HEK293 (cell line): ENCODE measurements around the gene FRZB.

Source experiments
- CTCF ChIA-PET: fragments of 350-600 bp; formaldehyde crosslinking; extraction: SDS; loops from one replicate; lab custom pipeline; 2021; ENCODE audit warnings: antibody characterized with exemption; lab: Yijun Ruan, JAX
- POLR2A ChIA-PET: fragments of 300-600 bp; formaldehyde crosslinking; extraction: SDS; loops from one replicate; lab custom pipeline; 2020; ENCODE audit warnings: antibody characterized with exemption, inconsistent platforms; lab: Yijun Ruan, JAX
- H3K27ac ChIP-seq: fragments of 200-500 bp; sonication (Bioruptor generic); 2 replicates; pipeline ENCODE4 v1.5.1; 2014; ENCODE audit warnings: low read depth, low read length, control low read depth, inconsistent platforms; ENCODE audit errors: extremely low read depth
- H3K36me3 ChIP-seq, 2 experiments: fragments of 200-500 bp in 1 of 2; sonication (Bioruptor generic) in 1 of 2; 1 replicate in 1 of 2; 2 replicates in 1 of 2; pipeline ENCODE4 v1.5.1; 2014 to 2017; ENCODE audit warnings: inconsistent platforms in 2 of 2, low read length in 2 of 2; ENCODE audit not compliant: control insufficient read depth in 2 of 2, insufficient read depth in 1 of 2
- H3K4me1 ChIP-seq: fragments of 200-500 bp; sonication (Bioruptor generic); 2 replicates; pipeline ENCODE4 v1.5.1; 2014; ENCODE audit warnings: mild to moderate bottlenecking, low read length, inconsistent platforms; ENCODE audit not compliant: control insufficient read depth, insufficient read depth
- H3K4me3 ChIP-seq: 2 replicates; pipeline ENCODE4 v1.5.1; 2011; ENCODE audit warnings: low read depth, mild to moderate bottlenecking, control low read depth, low read length, moderate library complexity
- H3K9me3 ChIP-seq: fragments of 200-500 bp; sonication (Bioruptor generic); 2 replicates; pipeline ENCODE4 v1.5.1; 2014; ENCODE audit warnings: low read depth, low read length, inconsistent platforms; ENCODE audit not compliant: control insufficient read depth, insufficient read depth
- KLF9 ChIP-seq: fragments of 450-650 bp; formaldehyde crosslinking; IDR thresholded peaks from 2 replicates; pipeline ENCODE4 v1.5.1; 2016; ENCODE audit warnings: missing biosample characterization, missing genetic modification characterization, low read depth
- SALL2 ChIP-seq: fragments of 450-650 bp; formaldehyde crosslinking; IDR thresholded peaks from 2 replicates; pipeline ENCODE4 v1.5.0; 2017; ENCODE audit warnings: missing biosample characterization, mild to moderate bottlenecking, missing genetic modification characterization, borderline replicate concordance
- SP2 ChIP-seq: fragments of 450-650 bp; formaldehyde crosslinking; IDR thresholded peaks from 2 replicates; pipeline ENCODE4 v1.5.1; 2016; ENCODE audit warnings: missing biosample characterization, missing genetic modification characterization
- TCF7L2 ChIP-seq: IDR thresholded peaks from 2 replicates; pipeline ENCODE4 v1.6.1; 2011; ENCODE audit warnings: low read depth, mild to moderate bottlenecking, inconsistent platforms, low read length, moderate library complexity, borderline replicate concordance
- YY2 ChIP-seq: fragments of 450-650 bp; formaldehyde crosslinking; IDR thresholded peaks from 2 replicates; pipeline ENCODE4 v1.5.1; 2016; ENCODE audit warnings: missing biosample characterization, missing genetic modification characterization
- ZBTB17 ChIP-seq: fragments of 450-650 bp; formaldehyde crosslinking; IDR thresholded peaks from 2 replicates; pipeline ENCODE4 v1.5.1; 2016; ENCODE audit warnings: missing biosample characterization, missing genetic modification characterization
- ZNF155 ChIP-seq: fragments of 450-650 bp; formaldehyde crosslinking; IDR thresholded peaks from 2 replicates; pipeline ENCODE4 v1.5.1; 2016; ENCODE audit warnings: missing biosample characterization, missing genetic modification characterization
- ZNF157 ChIP-seq: fragments of 450-650 bp; formaldehyde crosslinking; IDR thresholded peaks from 2 replicates; pipeline ENCODE4 v1.5.1; 2016; ENCODE audit warnings: missing biosample characterization, missing genetic modification characterization
- ZNF16 ChIP-seq: fragments of 450-650 bp; formaldehyde crosslinking; IDR thresholded peaks from 2 replicates; pipeline ENCODE4 v1.5.1; 2016; ENCODE audit warnings: low read depth, missing biosample characterization, missing genetic modification characterization
- ZNF2 ChIP-seq: fragments of 450-650 bp; formaldehyde crosslinking; IDR thresholded peaks from 2 replicates; pipeline ENCODE4 v1.5.1; 2016; ENCODE audit warnings: missing biosample characterization, missing genetic modification characterization
- ZNF26 ChIP-seq: fragments of 450-650 bp; formaldehyde crosslinking; IDR thresholded peaks from 2 replicates; pipeline ENCODE4 v1.5.1; 2016; ENCODE audit warnings: missing biosample characterization, missing genetic modification characterization
- ZNF394 ChIP-seq: fragments of 450-650 bp; formaldehyde crosslinking; IDR thresholded peaks from 2 replicates; pipeline ENCODE4 v1.5.1; 2016; ENCODE audit warnings: missing biosample characterization, missing genetic modification characterization, mild to moderate bottlenecking, moderate library complexity, borderline replicate concordance
- ZNF501 ChIP-seq: fragments of 450-650 bp; formaldehyde crosslinking; IDR thresholded peaks from 2 replicates; pipeline ENCODE4 v1.5.1; 2016; ENCODE audit warnings: missing biosample characterization, missing genetic modification characterization
- ZNF530 ChIP-seq: fragments of 450-650 bp; formaldehyde crosslinking; IDR thresholded peaks from 2 replicates; pipeline ENCODE4 v1.5.1; 2016; ENCODE audit warnings: low read depth, missing biosample characterization, missing genetic modification characterization
- ZNF549 ChIP-seq: fragments of 450-650 bp; IDR thresholded peaks from 2 replicates; pipeline ENCODE4 v1.5.1; 2018; ENCODE audit warnings: missing biosample characterization, missing genetic modification characterization, mild to moderate bottlenecking, inconsistent platforms, moderate library complexity
- ZNF561 ChIP-seq: fragments of 450-650 bp; IDR thresholded peaks from 2 replicates; pipeline ENCODE4 v1.5.1; 2018; ENCODE audit warnings: missing biosample characterization, missing genetic modification characterization, borderline replicate concordance
- ZNF600 ChIP-seq: fragments of 450-650 bp; formaldehyde crosslinking; IDR thresholded peaks from 2 replicates; pipeline ENCODE4 v1.5.1; 2016; ENCODE audit warnings: missing biosample characterization, missing genetic modification characterization
- ZNF623 ChIP-seq: fragments of 450-650 bp; formaldehyde crosslinking; IDR thresholded peaks from 2 replicates; pipeline ENCODE4 v1.5.1; 2016; ENCODE audit warnings: missing biosample characterization, missing genetic modification characterization
- ZNF670 ChIP-seq: fragments of 450-650 bp; formaldehyde crosslinking; IDR thresholded peaks from 2 replicates; pipeline ENCODE4 v1.5.1; 2016; ENCODE audit warnings: missing biosample characterization, missing genetic modification characterization, low read depth
- ZNF677 ChIP-seq: fragments of 450-650 bp; IDR thresholded peaks from 2 replicates; pipeline ENCODE4 v1.5.0; 2018; ENCODE audit warnings: missing biosample characterization, mild to moderate bottlenecking, missing genetic modification characterization, moderate library complexity
- ZNF707 ChIP-seq: fragments of 450-650 bp; formaldehyde crosslinking; IDR thresholded peaks from 2 replicates; pipeline ENCODE4 v1.5.1; 2016; ENCODE audit warnings: missing biosample characterization, missing genetic modification characterization
- ZNF777 ChIP-seq: fragments of 450-650 bp; formaldehyde crosslinking; IDR thresholded peaks from 2 replicates; pipeline ENCODE4 v1.5.1; 2017; ENCODE audit warnings: missing biosample characterization, missing genetic modification characterization, borderline replicate concordance
- ZNF791 ChIP-seq: fragments of 450-650 bp; formaldehyde crosslinking; IDR thresholded peaks from 2 replicates; pipeline ENCODE4 v1.5.1; 2016; ENCODE audit warnings: missing biosample characterization, missing genetic modification characterization
- TF ChIP-seq, protein P1 (sequence below): fragments of 450-650 bp; formaldehyde crosslinking; IDR thresholded peaks from 2 replicates; pipeline ENCODE4 v1.5.1; 2017; ENCODE audit warnings: missing biosample characterization, missing genetic modification characterization
- TF ChIP-seq, protein P2 (sequence below): fragments of 450-650 bp; formaldehyde crosslinking; IDR thresholded peaks from 2 replicates; pipeline ENCODE4 v1.5.1; 2017; ENCODE audit warnings: missing biosample characterization, missing genetic modification characterization
- TF ChIP-seq, protein P3 (sequence below): fragments of 450-650 bp; formaldehyde crosslinking; IDR thresholded peaks from 2 replicates; pipeline ENCODE4 v1.5.1; 2016; ENCODE audit warnings: missing biosample characterization, missing genetic modification characterization
- TF ChIP-seq, protein P4 (sequence below): fragments of 450-650 bp; formaldehyde crosslinking; IDR thresholded peaks from 2 replicates; pipeline ENCODE4 v1.5.1; 2016; ENCODE audit warnings: missing biosample characterization, missing genetic modification characterization, low read depth

The FRZB gene

GRCh38 chr2:182854375-182855105, 11.9 kb downstream of the FRZB start:
- ChIA-PET CTCF (interaction anchor here (0.6 to 0.8 kb wide), 2 partner anchors 70 to 130 kb away, joined by 3 read pairs; no protein-coding TSS in a partner anchor), POLR2A (no interaction called here)
- no peak for TF ChIP-seq TCF7L2
- no peak for TF ChIP-seq SP2 (tag by site-specific recombination)
- no peak for TF ChIP-seq ZNF777 (tag by site-specific recombination)
- no peak for TF ChIP-seq ZNF501 (tag by site-specific recombination)
- no peak for TF ChIP-seq ZNF530 (tag by site-specific recombination)
- no peak for TF ChIP-seq ZNF707 (tag by site-specific recombination)
- no peak for TF ChIP-seq ZNF623 (tag by site-specific recombination)
- no peak for TF ChIP-seq KLF9 (tag by site-specific recombination)
- no peak for TF ChIP-seq ZNF677 (tag by site-specific recombination)
- TF ChIP-seq, protein P1, sequence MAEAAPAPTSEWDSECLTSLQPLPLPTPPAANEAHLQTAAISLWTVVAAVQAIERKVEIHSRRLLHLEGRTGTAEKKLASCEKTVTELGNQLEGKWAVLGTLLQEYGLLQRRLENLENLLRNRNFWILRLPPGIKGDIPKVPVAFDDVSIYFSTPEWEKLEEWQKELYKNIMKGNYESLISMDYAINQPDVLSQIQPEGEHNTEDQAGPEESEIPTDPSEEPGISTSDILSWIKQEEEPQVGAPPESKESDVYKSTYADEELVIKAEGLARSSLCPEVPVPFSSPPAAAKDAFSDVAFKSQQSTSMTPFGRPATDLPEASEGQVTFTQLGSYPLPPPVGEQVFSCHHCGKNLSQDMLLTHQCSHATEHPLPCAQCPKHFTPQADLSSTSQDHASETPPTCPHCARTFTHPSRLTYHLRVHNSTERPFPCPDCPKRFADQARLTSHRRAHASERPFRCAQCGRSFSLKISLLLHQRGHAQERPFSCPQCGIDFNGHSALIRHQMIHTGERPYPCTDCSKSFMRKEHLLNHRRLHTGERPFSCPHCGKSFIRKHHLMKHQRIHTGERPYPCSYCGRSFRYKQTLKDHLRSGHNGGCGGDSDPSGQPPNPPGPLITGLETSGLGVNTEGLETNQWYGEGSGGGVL = no peak
- no peak for TF ChIP-seq ZNF670 (tag by site-specific recombination)
- no peak for TF ChIP-seq ZNF157 (tag by site-specific recombination)
- Histone ChIP-seq H3K27ac (no peak overlapping the region), H3K9me3 (no peaks in the 10 kb centered on the region), H3K36me3 (no peaks in the 10 kb centered on the region), H3K4me1 (no peaks in the 10 kb centered on the region), H3K4me3 (no peak overlapping the region)

- POLR2A ChIA-PET = no interaction called here
- CTCF ChIA-PET = no interaction called here
- H3K27ac ChIP-seq = no peak overlapping the region
- TF ChIP-seq ZBTB17 (tag by site-specific recombination) (no peak), ZNF561 (no peak), ZNF155 (no peak), ZNF600 (no peak), ZNF549 (no peak), ZNF26 (tag by site-specific recombination) (no peak), YY2 (tag by site-specific recombination) (no peak), ZNF394 (tag by site-specific recombination) (no peak), ZNF16 (no peak), SALL2 (no peak), ZNF2 (no peak), ZNF791 (tag by site-specific recombination) (no peak)
- TF ChIP-seq, protein P2, sequence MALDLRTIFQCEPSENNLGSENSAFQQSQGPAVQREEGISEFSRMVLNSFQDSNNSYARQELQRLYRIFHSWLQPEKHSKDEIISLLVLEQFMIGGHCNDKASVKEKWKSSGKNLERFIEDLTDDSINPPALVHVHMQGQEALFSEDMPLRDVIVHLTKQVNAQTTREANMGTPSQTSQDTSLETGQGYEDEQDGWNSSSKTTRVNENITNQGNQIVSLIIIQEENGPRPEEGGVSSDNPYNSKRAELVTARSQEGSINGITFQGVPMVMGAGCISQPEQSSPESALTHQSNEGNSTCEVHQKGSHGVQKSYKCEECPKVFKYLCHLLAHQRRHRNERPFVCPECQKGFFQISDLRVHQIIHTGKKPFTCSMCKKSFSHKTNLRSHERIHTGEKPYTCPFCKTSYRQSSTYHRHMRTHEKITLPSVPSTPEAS (tag by site-specific recombination) = no peak
- TF ChIP-seq, protein P3, sequence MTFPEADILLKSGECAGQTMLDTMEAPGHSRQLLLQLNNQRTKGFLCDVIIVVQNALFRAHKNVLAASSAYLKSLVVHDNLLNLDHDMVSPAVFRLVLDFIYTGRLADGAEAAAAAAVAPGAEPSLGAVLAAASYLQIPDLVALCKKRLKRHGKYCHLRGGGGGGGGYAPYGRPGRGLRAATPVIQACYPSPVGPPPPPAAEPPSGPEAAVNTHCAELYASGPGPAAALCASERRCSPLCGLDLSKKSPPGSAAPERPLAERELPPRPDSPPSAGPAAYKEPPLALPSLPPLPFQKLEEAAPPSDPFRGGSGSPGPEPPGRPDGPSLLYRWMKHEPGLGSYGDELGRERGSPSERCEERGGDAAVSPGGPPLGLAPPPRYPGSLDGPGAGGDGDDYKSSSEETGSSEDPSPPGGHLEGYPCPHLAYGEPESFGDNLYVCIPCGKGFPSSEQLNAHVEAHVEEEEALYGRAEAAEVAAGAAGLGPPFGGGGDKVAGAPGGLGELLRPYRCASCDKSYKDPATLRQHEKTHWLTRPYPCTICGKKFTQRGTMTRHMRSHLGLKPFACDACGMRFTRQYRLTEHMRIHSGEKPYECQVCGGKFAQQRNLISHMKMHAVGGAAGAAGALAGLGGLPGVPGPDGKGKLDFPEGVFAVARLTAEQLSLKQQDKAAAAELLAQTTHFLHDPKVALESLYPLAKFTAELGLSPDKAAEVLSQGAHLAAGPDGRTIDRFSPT (tag by site-specific recombination) = no peak
- TF ChIP-seq, protein P4, sequence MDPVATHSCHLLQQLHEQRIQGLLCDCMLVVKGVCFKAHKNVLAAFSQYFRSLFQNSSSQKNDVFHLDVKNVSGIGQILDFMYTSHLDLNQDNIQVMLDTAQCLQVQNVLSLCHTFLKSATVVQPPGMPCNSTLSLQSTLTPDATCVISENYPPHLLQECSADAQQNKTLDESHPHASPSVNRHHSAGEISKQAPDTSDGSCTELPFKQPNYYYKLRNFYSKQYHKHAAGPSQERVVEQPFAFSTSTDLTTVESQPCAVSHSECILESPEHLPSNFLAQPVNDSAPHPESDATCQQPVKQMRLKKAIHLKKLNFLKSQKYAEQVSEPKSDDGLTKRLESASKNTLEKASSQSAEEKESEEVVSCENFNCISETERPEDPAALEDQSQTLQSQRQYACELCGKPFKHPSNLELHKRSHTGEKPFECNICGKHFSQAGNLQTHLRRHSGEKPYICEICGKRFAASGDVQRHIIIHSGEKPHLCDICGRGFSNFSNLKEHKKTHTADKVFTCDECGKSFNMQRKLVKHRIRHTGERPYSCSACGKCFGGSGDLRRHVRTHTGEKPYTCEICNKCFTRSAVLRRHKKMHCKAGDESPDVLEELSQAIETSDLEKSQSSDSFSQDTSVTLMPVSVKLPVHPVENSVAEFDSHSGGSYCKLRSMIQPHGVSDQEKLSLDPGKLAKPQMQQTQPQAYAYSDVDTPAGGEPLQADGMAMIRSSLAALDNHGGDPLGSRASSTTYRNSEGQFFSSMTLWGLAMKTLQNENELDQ = no peak
Observed at GRCh38 chr2:182852801-182853200, 13.6 kb downstream of the FRZB start.

More at GRCh38 chr2:182852801-182853200, 13.6 kb downstream of the FRZB start:
- Histone ChIP-seq H3K9me3 (no peaks in the 10 kb centered on the region), H3K4me1 (no peaks in the 10 kb centered on the region), H3K4me3 (no peak overlapping the region), H3K36me3 (no peaks in the 10 kb centered on the region)
